GM12873 (cell line): ENCODE data around the gene ZMYND8.

Source experiments
- TF ChIP-seq, protein P1 (sequence below): IDR thresholded peaks from 2 replicates; pipeline ENCODE4 v1.5.1; 2012; ENCODE audit warnings: low read depth, mild to moderate bottlenecking, moderate library complexity, low read length, control low read depth; ENCODE audit not compliant: insufficient read depth; ENCODE audit errors: missing control alignments

The ZMYND8 gene

DNA sequence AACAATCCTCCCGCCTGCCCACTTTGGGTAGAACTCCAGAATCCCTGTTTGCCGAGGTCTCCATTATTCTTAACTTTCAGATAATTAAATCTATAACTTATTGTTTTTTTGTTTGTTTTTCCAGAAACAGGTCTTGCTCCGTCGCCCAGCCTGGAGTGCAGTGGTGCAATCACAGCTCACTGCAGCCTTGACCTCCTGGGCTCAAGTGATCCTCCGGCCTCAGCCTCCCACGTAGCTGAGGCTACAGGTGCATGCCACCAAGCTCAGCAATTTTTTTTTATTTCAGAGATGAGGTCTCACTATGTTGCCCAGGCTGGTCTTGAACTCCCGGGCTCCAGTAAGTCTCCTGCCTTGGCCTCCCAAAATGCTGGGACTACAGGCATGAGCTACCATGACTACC is 28.8 kb downstream of the ZMYND8 start:
- TF ChIP-seq, protein P1, sequence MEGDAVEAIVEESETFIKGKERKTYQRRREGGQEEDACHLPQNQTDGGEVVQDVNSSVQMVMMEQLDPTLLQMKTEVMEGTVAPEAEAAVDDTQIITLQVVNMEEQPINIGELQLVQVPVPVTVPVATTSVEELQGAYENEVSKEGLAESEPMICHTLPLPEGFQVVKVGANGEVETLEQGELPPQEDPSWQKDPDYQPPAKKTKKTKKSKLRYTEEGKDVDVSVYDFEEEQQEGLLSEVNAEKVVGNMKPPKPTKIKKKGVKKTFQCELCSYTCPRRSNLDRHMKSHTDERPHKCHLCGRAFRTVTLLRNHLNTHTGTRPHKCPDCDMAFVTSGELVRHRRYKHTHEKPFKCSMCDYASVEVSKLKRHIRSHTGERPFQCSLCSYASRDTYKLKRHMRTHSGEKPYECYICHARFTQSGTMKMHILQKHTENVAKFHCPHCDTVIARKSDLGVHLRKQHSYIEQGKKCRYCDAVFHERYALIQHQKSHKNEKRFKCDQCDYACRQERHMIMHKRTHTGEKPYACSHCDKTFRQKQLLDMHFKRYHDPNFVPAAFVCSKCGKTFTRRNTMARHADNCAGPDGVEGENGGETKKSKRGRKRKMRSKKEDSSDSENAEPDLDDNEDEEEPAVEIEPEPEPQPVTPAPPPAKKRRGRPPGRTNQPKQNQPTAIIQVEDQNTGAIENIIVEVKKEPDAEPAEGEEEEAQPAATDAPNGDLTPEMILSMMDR: no peak

DNA sequence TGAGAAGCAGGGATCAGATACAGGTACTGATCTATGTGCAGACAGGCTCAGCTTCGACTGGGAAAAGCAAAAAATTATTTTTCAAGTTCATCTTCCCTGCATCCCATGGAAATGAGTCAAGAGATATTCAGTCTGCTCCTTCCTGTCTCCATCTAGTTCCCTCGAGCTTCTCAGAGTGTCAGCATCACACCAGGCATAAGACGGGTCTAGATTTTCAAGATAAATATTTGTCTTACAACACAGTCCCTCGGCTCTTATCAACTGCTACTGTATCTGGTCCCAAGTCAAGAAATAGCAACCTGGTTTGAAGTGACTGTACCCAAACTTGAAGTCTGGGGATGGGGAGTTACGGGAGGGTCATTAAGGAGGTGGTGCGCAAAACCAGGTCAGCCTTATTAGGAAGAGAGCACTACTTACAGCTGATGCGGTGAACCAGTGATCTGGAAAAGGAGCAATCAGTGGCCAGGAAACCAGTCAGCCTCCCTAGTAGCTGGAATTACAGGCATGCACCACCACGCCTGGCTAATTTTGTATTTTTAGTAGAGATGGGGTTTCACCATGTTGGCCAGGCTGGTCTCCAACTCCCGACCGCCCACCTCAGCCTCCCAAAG is 29.7 kb downstream of the ZMYND8 start:
- TF ChIP-seq, protein P1: no peak

DNA sequence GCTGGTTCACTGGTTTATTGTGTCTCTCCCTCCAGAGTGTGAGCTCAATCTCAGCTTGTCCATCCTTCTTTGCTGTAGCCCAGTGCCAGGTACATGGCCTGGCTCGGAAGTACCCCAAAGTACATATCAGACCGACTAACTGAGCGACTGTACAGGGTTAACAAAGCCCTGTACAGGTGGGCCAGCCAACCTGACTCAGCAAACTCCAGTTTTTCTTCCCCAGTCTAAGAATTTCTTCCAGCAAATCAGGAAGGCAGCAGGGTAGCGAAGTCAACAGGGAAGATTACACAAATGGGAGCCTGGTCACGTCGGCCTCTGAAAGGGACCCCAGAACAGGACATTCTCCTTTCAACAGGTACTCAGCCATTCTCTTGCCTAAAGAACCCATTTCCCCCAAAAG is 31.3 kb downstream of the ZMYND8 start:
- TF ChIP-seq, protein P1: no peak

DNA sequence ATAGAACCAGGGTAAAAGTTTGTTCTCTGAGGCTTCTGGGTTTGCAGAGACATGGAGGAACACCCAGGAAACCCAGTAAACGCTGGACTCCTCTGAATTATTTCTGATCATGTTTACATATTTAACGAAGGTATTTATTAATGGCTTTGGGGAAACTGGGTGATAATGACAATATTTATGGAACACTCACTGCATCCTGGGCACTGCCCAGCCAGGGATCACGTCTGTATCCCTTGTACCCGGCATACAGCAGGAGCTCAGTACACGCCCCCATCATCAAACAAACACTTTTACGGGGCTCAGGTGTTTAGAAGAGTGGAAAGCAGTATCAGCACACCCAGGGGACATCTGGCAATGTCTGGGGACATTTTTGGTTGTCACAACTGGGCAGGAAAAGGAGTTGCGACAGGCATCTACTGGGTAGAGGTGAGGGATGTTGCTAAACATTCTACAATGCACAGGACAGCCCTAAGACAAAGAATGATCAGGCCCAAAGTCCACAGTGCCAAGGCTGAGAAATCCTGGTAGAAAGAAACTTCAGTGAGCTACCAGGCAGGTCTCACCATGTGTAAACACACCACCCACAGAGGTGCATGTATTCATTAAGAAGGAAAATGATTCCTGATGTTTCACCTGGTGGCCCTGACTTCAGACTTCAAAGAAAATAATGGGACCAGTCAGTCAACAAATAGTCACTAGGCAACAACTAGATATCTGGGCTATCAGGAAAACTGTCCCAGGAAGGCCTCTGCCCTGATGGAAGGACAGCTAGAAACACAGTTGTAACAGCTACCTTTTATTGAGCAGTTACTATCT is 35.3 kb downstream of the ZMYND8 start:
- TF ChIP-seq, protein P1: no peak

DNA sequence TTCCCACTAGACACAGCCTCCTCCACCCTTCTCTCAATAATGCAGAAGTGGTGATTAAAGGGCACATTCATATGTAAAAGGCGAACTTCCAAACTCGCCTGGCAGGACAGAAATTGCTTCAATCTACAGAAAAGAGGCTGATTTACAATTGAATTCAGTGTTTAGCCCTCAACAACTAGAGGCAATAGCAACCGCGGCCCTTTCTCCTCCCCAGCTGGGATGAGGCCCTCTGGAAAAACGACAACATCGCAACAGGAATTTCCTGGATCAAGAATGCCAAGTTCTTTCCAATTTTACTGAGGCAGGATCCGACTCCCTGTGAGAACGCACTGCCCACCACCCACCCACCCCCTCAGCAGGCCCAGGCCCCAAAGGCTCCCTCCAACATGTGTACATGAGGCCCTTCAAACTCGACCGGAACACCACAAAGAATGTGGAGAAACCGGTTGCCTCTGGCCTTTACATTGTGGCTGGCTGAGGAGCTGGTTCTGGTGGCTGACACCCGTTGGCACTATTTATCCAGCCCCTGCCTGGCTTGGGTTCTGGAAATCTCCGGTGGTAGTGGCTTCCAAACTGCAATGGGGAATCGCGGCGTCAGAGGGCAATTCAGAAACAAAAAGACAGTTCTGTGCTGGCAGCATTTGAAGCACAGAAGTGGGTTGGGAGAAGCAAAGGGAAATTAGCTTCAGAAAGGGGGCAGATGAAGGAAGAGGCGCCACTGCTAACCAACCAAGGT is 36.8 kb downstream of the ZMYND8 start:
- TF ChIP-seq, protein P1: no peak

DNA sequence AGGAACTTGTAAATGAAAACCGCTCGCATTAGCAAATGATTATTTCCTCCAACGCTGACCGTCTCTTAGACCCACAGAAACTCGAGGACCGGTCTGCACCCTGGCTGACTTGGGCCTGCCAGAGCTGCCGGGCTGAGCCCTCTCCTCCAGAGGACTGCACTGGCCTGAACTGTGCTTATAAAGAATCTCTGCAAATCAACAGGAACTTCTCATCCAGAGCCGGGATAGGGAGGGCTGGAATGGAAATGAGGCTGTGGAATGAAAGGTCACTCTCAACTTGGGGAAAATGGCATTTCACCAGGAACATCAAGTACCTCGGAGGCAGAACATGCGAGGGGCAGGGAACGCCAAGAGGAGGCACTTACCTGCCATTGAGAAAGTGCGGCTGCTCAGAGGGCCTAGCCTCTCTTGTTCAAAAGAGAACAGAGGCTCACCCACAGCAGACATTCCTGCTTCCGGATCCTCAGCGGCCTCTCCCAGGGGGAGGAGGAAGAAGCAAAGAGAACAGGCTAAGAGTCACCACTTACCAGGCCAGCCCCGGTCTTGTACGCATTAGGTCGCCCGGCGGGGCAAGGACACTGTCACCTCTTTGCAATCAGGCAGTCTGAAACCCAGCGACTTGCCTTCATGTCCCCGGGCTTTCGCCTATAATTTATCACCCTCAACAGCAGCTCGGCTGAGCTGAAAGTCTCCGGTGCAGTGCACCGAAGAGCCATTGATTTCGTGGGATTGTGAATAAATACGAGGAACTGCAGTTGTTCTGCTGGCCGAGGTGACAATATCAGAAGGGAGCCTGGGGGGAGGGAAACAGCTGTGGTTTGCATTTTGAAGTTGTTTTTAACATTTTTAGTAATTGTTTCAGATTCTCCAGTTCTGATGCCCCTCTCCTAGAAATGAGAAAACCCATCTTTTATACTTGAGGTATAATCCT is 37.6 kb downstream of the ZMYND8 start:
- TF ChIP-seq, protein P1: no peak
